Liver (tissue), 3 donors: ENCODE data around the gene DAD1.

ENCODE experiments used
- ATF3 ChIP-seq: IDR thresholded peaks from 2 replicates; pipeline ENCODE4 v1.6.1; 2016; ENCODE audit warnings: antibody characterized with exemption
- CTCF ChIP-seq: fragments of 150-350 bp; IDR thresholded peaks from 2 replicates; pipeline ENCODE4 v1.5.1; 2017; ENCODE audit warnings: improper control_type of control experiment, low read depth, low read length; ENCODE audit not compliant: missing input control
- EGR1 ChIP-seq, 2 donors: IDR thresholded peaks; 2 replicates each; pipeline ENCODE4 v1.6.1; 2016 to 2018; ENCODE audit warnings: antibody characterized with exemption in 2 of 2, low read depth in 2 of 2
- JUND ChIP-seq, 2 donors: IDR thresholded peaks; 2 replicates each; pipeline ENCODE4 v1.6.1; 2016; ENCODE audit warnings: antibody characterized with exemption in 2 of 2
- MAX ChIP-seq: IDR thresholded peaks from 2 replicates; pipeline ENCODE4 v1.6.1; 2016; ENCODE audit warnings: antibody characterized with exemption
- RAD21 ChIP-seq, 2 donors: IDR thresholded peaks; 2 replicates each; pipeline ENCODE4 v1.6.1; 2016; ENCODE audit warnings: antibody characterized with exemption in 2 of 2, mild to moderate bottlenecking in 2 of 2
- REST ChIP-seq: IDR thresholded peaks from 2 replicates; pipeline ENCODE4 v1.6.1; 2016; ENCODE audit warnings: antibody characterized with exemption, mild to moderate bottlenecking
- RXRA ChIP-seq, 2 donors: IDR thresholded peaks; 2 replicates each; pipeline ENCODE4 v1.6.1; 2017 to 2018; ENCODE audit warnings: antibody characterized with exemption in 2 of 2, mild to moderate bottlenecking in 1 of 2
- SP1 ChIP-seq: IDR thresholded peaks from 2 replicates; pipeline ENCODE4 v1.6.1; 2018; ENCODE audit warnings: antibody characterized with exemption, mild to moderate bottlenecking
- donor health status: healthy.
- donor health status: healthy.

- no peak for TF ChIP-seq SP1
- no peak for TF ChIP-seq RXRA (IDR thresholded peaks at IDR 0.05)
- TF ChIP-seq CTCF: no peak
- no peak for TF ChIP-seq RAD21 (IDR thresholded peaks at IDR 0.05)
- TF ChIP-seq JUND (IDR thresholded peaks at IDR 0.05): no peak
- no peak for TF ChIP-seq REST
- no peak for TF ChIP-seq EGR1 (IDR thresholded peaks at IDR 0.05; ENCODE audit: low read depth in 2 of 2)
- TF ChIP-seq MAX: no peak
- TF ChIP-seq ATF3: no peak
Measured at GRCh38 chr14:22526218-22526617, 62.8 kb downstream of the DAD1 start.
